ENCODE data around the gene ZNF487.

GRCh38 chr10:43436291-43437140 lies at the start of gene ZNF487:
- TF ChIP-seq CTCF (IDR thresholded peaks at IDR 0.05) (peak; percentile 27), EZH2phosphoT487 (IDR thresholded peaks at IDR 0.05) (no peak), EZH2 (IDR thresholded peaks at IDR 0.05) (no peak)

Data from neural progenitor cell (in vitro differentiated cells).